PC-9 (cell line): ENCODE measurements around the gene SNAPC2. TPM values are rescaled to one million over a fixed set of nuclear protein-coding genes. Genes with fewer than 3 reads are reported as not detected.

Experiments used
- BruUV-seq: library from RNA; stranded (reverse); fragments of 400-500 nt; replicated peaks from 2 replicates; lab custom pipeline; 2021; lab: Mats Ljungman, UMichigan
- CTCF ChIA-PET: fragments of 300-600 bp; sonication (Branson Sonifier 250); formaldehyde crosslinking; loops from one replicate; lab custom pipeline; 2022; ENCODE audit warnings: antibody characterized with exemption; lab: Charles Lee
- POLR2A ChIA-PET: fragments of 300-600 bp; sonication (Branson Sonifier 250); formaldehyde crosslinking; loops from one replicate; lab custom pipeline; 2022; ENCODE audit warnings: antibody characterized with exemption; ENCODE audit not compliant: unreplicated experiment; lab: Charles Lee
- DNase-seq, 2 experiments: peaks; one replicate each; pipeline versions ENCODE4 v3.0.0 to v3.0.0-alpha.2; 2015 to 2022; ENCODE audit warnings: mixed read lengths in 1 of 2
- H2AFZ ChIP-seq: fragments of 200-600 bp; sonication (generic); 2 replicates; pipeline ENCODE4 v1.8.1; 2017; ENCODE audit warnings: antibody characterized with exemption
- H3F3A ChIP-seq: fragments of 200-600 bp; sonication (generic); 2 replicates; pipeline ENCODE4 v1.8.1; 2017; ENCODE audit warnings: antibody characterized with exemption, mild to moderate bottlenecking, low read depth; ENCODE audit not compliant: insufficient read depth
- H3K27ac ChIP-seq: fragments of 200-600 bp; sonication (generic); 2 replicates; pipeline ENCODE4 v1.6.1; 2016; ENCODE audit warnings: mixed run types
- H3K27me3 ChIP-seq: fragments of 200-600 bp; sonication (generic); 2 replicates; pipeline ENCODE4 v1.6.1; 2016; ENCODE audit warnings: low read depth, mixed run types; ENCODE audit not compliant: insufficient read depth
- H3K36me3 ChIP-seq: fragments of 200-600 bp; sonication (generic); 2 replicates; pipeline ENCODE4 v1.6.1; 2016; ENCODE audit warnings: low read depth, mixed run types
- H3K4me1 ChIP-seq: fragments of 200-600 bp; sonication (generic); replicated peaks from 2 replicates; pipeline ENCODE4 v1.6.1; 2016; ENCODE audit warnings: mixed run types; ENCODE audit not compliant: insufficient read depth
- H3K4me2 ChIP-seq: fragments of 200-600 bp; sonication (generic); 2 replicates; pipeline ENCODE4 v1.6.1; 2017; ENCODE audit warnings: mixed run types
- H3K4me3 ChIP-seq: fragments of 200-600 bp; sonication (generic); 2 replicates; pipeline ENCODE4 v1.6.1; 2016; ENCODE audit warnings: mixed run types
- H3K79me2 ChIP-seq: fragments of 200-600 bp; sonication (generic); 2 replicates; pipeline ENCODE4 v1.6.1; 2017; ENCODE audit warnings: low read depth, mixed run types
- H3K9me2 ChIP-seq: fragments of 200-600 bp; sonication (generic); 2 replicates; pipeline ENCODE4 v1.8.1; 2017; ENCODE audit warnings: mild to moderate bottlenecking; ENCODE audit not compliant: insufficient read depth
- H3K9me3 ChIP-seq: fragments of 200-600 bp; sonication (generic); 2 replicates; pipeline ENCODE4 v1.8.1; 2016; ENCODE audit warnings: low read depth; ENCODE audit not compliant: insufficient read depth
- H4K20me1 ChIP-seq: fragments of 200-600 bp; sonication (generic); 2 replicates; pipeline ENCODE4 v1.8.1; 2017; ENCODE audit not compliant: insufficient read depth
- EZH2 ChIP-seq: fragments of 200-600 bp; sonication (generic); IDR thresholded peaks from 2 replicates; pipeline ENCODE4 v1.8.0; 2017; ENCODE audit warnings: antibody characterized with exemption, low read depth
- intact Hi-C: fragments of 100-400 bp; cut with micrococcal nuclease; formaldehyde crosslinking; loops from one replicate; pipeline ENCODE4 v1.10.0; 2022; ENCODE audit not compliant: unreplicated experiment
- total RNA-seq: library from RNA; stranded (reverse); gene quantifications from 2 replicates; pipeline ENCODE4 v1.2.3, GENCODE V29; 2021
- TF ChIP-seq, protein P1 (sequence below): fragments of 200-600 bp; sonication (generic); conservative IDR thresholded peaks from 2 replicates; pipeline ENCODE4 v1.6.1; 2017; ENCODE audit warnings: mixed run types, antibody characterized with exemption, mild to moderate bottlenecking, moderate library complexity

Gene SNAPC2
- total RNA-seq, 1 experiment from 2014 or later, result 37.5 TPM

DNA sequence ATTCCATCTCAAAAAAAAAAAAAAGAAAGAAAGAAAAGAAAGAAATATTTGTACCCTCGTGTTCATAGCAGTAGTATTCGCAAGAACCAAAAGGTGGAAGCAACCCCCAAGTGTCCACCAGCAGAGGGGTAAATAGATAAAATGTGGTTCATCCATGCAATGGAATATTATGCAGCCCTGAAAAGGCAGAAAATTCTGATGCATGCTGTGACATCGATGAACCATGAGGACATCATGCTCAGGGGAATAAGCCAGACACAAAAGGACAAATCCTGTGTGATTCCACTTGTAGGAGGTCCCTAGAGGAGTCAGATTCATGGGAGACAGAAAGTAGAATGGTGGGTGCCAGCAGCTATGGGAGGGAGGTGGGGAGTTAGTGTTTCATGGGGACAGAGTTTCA is 38.2 kb upstream of the SNAPC2 start:
- Histone ChIP-seq H3K79me2 (no peaks in the 10 kb centered on the region), H3K27ac (no peak overlapping the region), H3K9me2 (no peaks in the 10 kb centered on the region), H2AFZ (no peak overlapping the region), H4K20me1 (peaks cover 3% of the 10 kb centered on the region; the same call in 1 of the 2 replicates), H3K27me3 (no peaks in the 10 kb centered on the region), H3K4me2 (no peak overlapping the region), H3K9me3 (no peaks in the 10 kb centered on the region), H3K4me3 (no peak overlapping the region), H3F3A (peaks cover 39% of the 10 kb centered on the region), H3K4me1 (no peaks in the 10 kb centered on the region; the same call in 1 of the 2 replicates), H3K36me3 (no peaks in the 10 kb centered on the region)
- DNase-seq, result no peak
- no TSS peak for BruUV-seq
- intact Hi-C loops, result no loop called here
- TF ChIP-seq, protein P1, sequence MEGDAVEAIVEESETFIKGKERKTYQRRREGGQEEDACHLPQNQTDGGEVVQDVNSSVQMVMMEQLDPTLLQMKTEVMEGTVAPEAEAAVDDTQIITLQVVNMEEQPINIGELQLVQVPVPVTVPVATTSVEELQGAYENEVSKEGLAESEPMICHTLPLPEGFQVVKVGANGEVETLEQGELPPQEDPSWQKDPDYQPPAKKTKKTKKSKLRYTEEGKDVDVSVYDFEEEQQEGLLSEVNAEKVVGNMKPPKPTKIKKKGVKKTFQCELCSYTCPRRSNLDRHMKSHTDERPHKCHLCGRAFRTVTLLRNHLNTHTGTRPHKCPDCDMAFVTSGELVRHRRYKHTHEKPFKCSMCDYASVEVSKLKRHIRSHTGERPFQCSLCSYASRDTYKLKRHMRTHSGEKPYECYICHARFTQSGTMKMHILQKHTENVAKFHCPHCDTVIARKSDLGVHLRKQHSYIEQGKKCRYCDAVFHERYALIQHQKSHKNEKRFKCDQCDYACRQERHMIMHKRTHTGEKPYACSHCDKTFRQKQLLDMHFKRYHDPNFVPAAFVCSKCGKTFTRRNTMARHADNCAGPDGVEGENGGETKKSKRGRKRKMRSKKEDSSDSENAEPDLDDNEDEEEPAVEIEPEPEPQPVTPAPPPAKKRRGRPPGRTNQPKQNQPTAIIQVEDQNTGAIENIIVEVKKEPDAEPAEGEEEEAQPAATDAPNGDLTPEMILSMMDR, result no peak
- TF ChIP-seq EZH2, result no peak
- ChIA-PET POLR2A (no interaction called here), CTCF (no interaction called here)

DNA sequence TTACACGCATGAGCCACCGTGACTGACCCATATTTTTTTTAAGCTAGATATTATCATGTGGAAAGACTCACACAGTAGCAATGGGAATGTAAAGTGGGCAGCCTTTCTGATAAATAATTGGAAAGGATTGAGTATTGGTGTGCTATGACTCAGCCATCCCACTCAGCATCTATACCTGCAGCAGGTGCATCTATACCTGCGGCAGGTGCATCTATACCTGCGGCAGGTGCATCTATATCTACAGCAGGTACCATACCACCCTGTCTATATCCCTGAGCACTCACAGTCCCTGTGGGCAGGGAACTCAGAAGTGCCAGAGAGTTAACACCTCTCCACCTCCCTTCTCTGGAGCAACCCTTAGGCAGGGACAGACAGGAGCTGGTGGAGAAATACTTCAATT is 37.0 kb upstream of the SNAPC2 start:
- no TSS peak for BruUV-seq
- CTCF ChIA-PET, result interaction anchor here (0.5 to 0.6 kb wide), 2 partner anchors 105 to 276 kb away, joined by 3 to 4 read pairs; no protein-coding TSS in a partner anchor
- intact Hi-C loops, result no loop called here

DNA sequence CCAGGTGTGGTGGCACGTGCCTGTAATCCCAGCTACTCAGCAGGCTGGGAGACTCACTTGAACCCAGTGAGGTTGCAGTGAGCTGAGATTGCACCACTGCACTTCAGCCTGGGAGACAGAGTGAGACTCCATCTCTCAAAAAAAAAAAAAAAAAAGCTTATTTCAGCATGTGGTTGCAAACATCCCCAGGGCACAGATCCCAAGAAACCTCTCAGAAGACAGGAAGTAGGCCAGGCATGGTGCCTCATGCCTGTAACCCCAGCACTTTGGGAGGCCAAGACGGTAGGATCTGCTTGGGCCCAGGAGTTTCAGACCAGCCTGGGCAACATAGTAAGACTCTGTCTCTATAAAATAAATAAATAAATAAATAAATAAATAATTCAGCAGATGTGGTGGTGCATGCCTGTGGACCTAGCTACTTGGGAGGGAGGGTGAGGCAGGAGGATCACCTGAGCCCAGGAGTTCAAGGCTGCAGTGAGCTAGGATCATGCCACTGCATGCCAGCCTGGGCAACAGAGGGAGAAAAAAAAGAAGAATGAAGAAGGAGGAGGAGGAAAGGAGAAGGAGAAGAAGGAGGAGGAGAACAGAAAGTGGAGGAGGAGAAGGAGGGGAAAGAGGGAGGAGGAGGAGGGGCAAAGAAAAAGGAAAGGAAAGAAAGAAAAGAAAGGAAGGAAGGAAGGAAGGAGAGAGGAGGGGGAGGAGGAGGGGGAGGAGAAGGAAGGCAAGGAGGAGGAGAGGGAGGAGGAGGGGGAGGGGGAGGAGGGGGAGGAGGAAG is 36.2 kb upstream of the SNAPC2 start:
- Histone ChIP-seq H3K4me3 (no peak overlapping the region), H3K36me3 (no peaks in the 10 kb centered on the region), H3K9me3 (no peaks in the 10 kb centered on the region), H3K27ac (no peak overlapping the region), H2AFZ (no peak overlapping the region), H3K79me2 (peaks cover 5% of the 10 kb centered on the region), H3K27me3 (no peaks in the 10 kb centered on the region), H3K9me2 (no peaks in the 10 kb centered on the region), H3K4me1 (peaks cover 8% of the 10 kb centered on the region; the same call in 1 of the 2 replicates), H3K4me2 (no peak overlapping the region), H3F3A (peaks cover 38% of the 10 kb centered on the region), H4K20me1 (peaks cover 3% of the 10 kb centered on the region; the same call in 1 of the 2 replicates)
- CTCF ChIA-PET, result no interaction called here
- intact Hi-C loops, result no loop called here
- POLR2A ChIA-PET, result no interaction called here
- DNase-seq, result peak in 1 of 2 experiments; percentile 51
- no peak for TF ChIP-seq EZH2
- TF ChIP-seq, protein P1, result no peak
- BruUV-seq, result no TSS peak

More for the DNA sequence above, 37.0 kb upstream of the SNAPC2 start:
- no peak overlapping the region for H3K4me3 ChIP-seq
- H3K79me2 ChIP-seq, result no peaks in the 10 kb centered on the region
- H2AFZ ChIP-seq, result no peak overlapping the region
- no peak for DNase-seq
- peaks cover 7% of the 10 kb centered on the region; the same call in 1 of the 2 replicates for H3K4me1 ChIP-seq
- no peak overlapping the region for H3K27ac ChIP-seq
- no peaks in the 10 kb centered on the region for H3K9me2 ChIP-seq
- peaks cover 3% of the 10 kb centered on the region; the same call in 1 of the 2 replicates for H4K20me1 ChIP-seq
- no peak for TF ChIP-seq EZH2
- TF ChIP-seq, protein P1, result no peak
- no peaks in the 10 kb centered on the region for H3K36me3 ChIP-seq
- peaks cover 41% of the 10 kb centered on the region for H3F3A ChIP-seq
- POLR2A ChIA-PET, result no interaction called here
- no peak overlapping the region for H3K4me2 ChIP-seq
- no peaks in the 10 kb centered on the region for H3K27me3 ChIP-seq
- no peaks in the 10 kb centered on the region for H3K9me3 ChIP-seq
